Gastrocnemius medialis (tissue), 4 donors: ENCODE measurements around the gene COL20A1. TPM values are rescaled to one million over a fixed set of nuclear protein-coding genes. Genes with fewer than 3 reads are reported as not detected.

Experiments
- ATAC-seq, 2 donors: fragments of 150-250 bp; one replicate each; pipeline ENCODE4 v1.9.1; 2016
- DNase-seq, 2 donors: peaks; one replicate each; pipeline ENCODE4 v3.0.0-alpha.2; 2019
- H3K27ac ChIP-seq, 4 donors: fragments of 200-600 bp; sonication (generic); 1 replicate in 1 of 4; 2 replicates in 3 of 4; pipeline ENCODE4 v1.5.1; 2016 to 2018; ENCODE audit warnings: mild to moderate bottlenecking in 2 of 4, moderate library complexity in 1 of 4
- H3K27me3 ChIP-seq, 3 donors: fragments of 200-600 bp; sonication (generic) in 2 of 3; 1 replicate in 1 of 3; 2 replicates in 2 of 3; pipeline versions ENCODE4 v1.5.1 to v1.6.0; 2016 to 2019; ENCODE audit warnings: mild to moderate bottlenecking in 1 of 3, moderate library complexity in 1 of 3
- H3K36me3 ChIP-seq, 2 donors: fragments of 200-600 bp; sonication (generic) in 1 of 2; one replicate each; pipeline ENCODE4 v1.5.1; 2017 to 2018
- H3K4me1 ChIP-seq, 2 donors: fragments of 200-600 bp; sonication (generic) in 1 of 2; one replicate each; pipeline ENCODE4 v1.5.1; 2016 to 2017; ENCODE audit warnings: mild to moderate bottlenecking in 2 of 2
- H3K4me3 ChIP-seq, 4 donors: fragments of 200-600 bp; sonication (generic) in 3 of 4; 1 replicate in 1 of 4; 2 replicates in 3 of 4; pipeline ENCODE4 v1.5.1; 2016 to 2019; ENCODE audit warnings: mild to moderate bottlenecking in 2 of 4
- H3K9me3 ChIP-seq, 3 donors: fragments of 200-600 bp; sonication (generic) in 2 of 3; 1 replicate in 1 of 3; 2 replicates in 2 of 3; pipeline ENCODE4 v1.5.1; 2016 to 2019
- CTCF ChIP-seq, 5 experiments: fragments of 450-650 bp in 3 of 5; fragments of 200-600 bp in 2 of 5; sonication (generic) in 2 of 5; IDR thresholded peaks in 4 of 5; conservative IDR thresholded peaks in 1 of 5; 1 replicate in 4 of 5; 2 replicates in 1 of 5; pipeline ENCODE4 v1.5.1; 2016 to 2019; ENCODE audit warnings: antibody characterized with exemption in 5 of 5, mild to moderate bottlenecking in 3 of 5, moderate library complexity in 3 of 5
- POLR2A ChIP-seq, 2 donors: fragments of 450-650 bp; IDR thresholded peaks; one replicate each; pipeline ENCODE4 v1.6.1; 2017; ENCODE audit warnings: antibody characterized with exemption in 2 of 2, mild to moderate bottlenecking in 2 of 2, moderate library complexity in 2 of 2
- in situ Hi-C, 4 donors: fragments of 200-750 bp; cut with MboI; loops; one replicate each; pipeline versions ENCODE4 v1.15.0 to v1.8.0; 2017; ENCODE audit warnings: low sequenced_read_pairs in 4 of 4
- intact Hi-C: fragments of 100-400 bp; cut with DNase I; formaldehyde crosslinking; loops from one replicate; pipeline ENCODE4 v1.15.1; 2023; ENCODE audit warnings: low total_unique reads
- total RNA-seq, 4 donors: library from RNA; depleted of rRNA; stranded (reverse); fragments of >200 nt; gene quantifications; one replicate each; pipeline versions ENCODE4 v1.1.0 to v1.2.3, GENCODE V29; 2016

Gene COL20A1
- total RNA-seq, 4 donors from 2014 or later, result 0.23 TPM; not detected in 3

GRCh38 chr20:63315240-63315689, 22.3 kb downstream of the COL20A1 start:
- TF ChIP-seq POLR2A (IDR thresholded peaks at IDR 0.05) (no peak), CTCF (IDR thresholded peaks at IDR 0.05 in 4 of 5, conservative IDR thresholded peaks at IDR 0.05 in 1 of 5) (no peak)
- intact Hi-C loops, result no loop called here
- Histone ChIP-seq H3K4me1 (no peaks in the 10 kb centered on the region), H3K27me3 (peaks cover 0 to 3% (median 0%) of the 10 kb centered on the region in 3 donors), H3K27ac (no peak overlapping the region), H3K9me3 (no peaks in the 10 kb centered on the region), H3K36me3 (no peaks in the 10 kb centered on the region), H3K4me3 (no peak overlapping the region)
- in situ Hi-C loops, result no loop called here
- DNase-seq, result no peak
- no peak for ATAC-seq

- H3K27me3 ChIP-seq, result peaks cover 0 to 3% (median 0%) of the 10 kb centered on the region in 3 donors
- intact Hi-C loops, result no loop called here
- H3K4me3 ChIP-seq, result no peak overlapping the region
- H3K27ac ChIP-seq, result no peak overlapping the region
- TF ChIP-seq CTCF (IDR thresholded peaks at IDR 0.05 in 4 of 5, conservative IDR thresholded peaks at IDR 0.05 in 1 of 5) (no peak), POLR2A (IDR thresholded peaks at IDR 0.05) (no peak)
- ATAC-seq (no peak), DNase-seq (no peak)
- no peaks in the 10 kb centered on the region for H3K4me1 ChIP-seq
- H3K9me3 ChIP-seq, result no peaks in the 10 kb centered on the region
- no peaks in the 10 kb centered on the region for H3K36me3 ChIP-seq
- in situ Hi-C loops, result no loop called here
Measured at GRCh38 chr20:63315731-63316491, 22.9 kb downstream of the COL20A1 start.

GRCh38 chr20:63316502-63316921, 23.5 kb downstream of the COL20A1 start:
- intact Hi-C loops (no loop called here), in situ Hi-C loops (no loop called here)
- no peak for DNase-seq
- Histone ChIP-seq H3K4me3 (no peak overlapping the region), H3K4me1 (no peaks in the 10 kb centered on the region), H3K27ac (no peak overlapping the region), H3K27me3 (peaks cover 0 to 3% (median 2%) of the 10 kb centered on the region in 3 donors), H3K9me3 (no peaks in the 10 kb centered on the region), H3K36me3 (no peaks in the 10 kb centered on the region)
- ATAC-seq, result no peak
- no peak for TF ChIP-seq POLR2A (IDR thresholded peaks at IDR 0.05)
- no peak for TF ChIP-seq CTCF (IDR thresholded peaks at IDR 0.05 in 4 of 5, conservative IDR thresholded peaks at IDR 0.05 in 1 of 5)

- H3K9me3 ChIP-seq, result no peaks in the 10 kb centered on the region
- no peak overlapping the region for H3K4me3 ChIP-seq
- no peaks in the 10 kb centered on the region for H3K36me3 ChIP-seq
- no peak for ATAC-seq
- no peak overlapping the region for H3K27ac ChIP-seq
- intact Hi-C loops (no loop called here), in situ Hi-C loops (no loop called here)
- no peak for TF ChIP-seq POLR2A (IDR thresholded peaks at IDR 0.05)
- no peak for TF ChIP-seq CTCF (IDR thresholded peaks at IDR 0.05 in 4 of 5, conservative IDR thresholded peaks at IDR 0.05 in 1 of 5)
- H3K4me1 ChIP-seq, result no peaks in the 10 kb centered on the region
- H3K27me3 ChIP-seq, result peaks cover 0 to 3% (median 2%) of the 10 kb centered on the region in 3 donors
- no peak for DNase-seq
Measured at GRCh38 chr20:63317061-63317460, 24.1 kb downstream of the COL20A1 start.
